Calu3 (cell line): ENCODE measurements around the gene TGM3. TPM values are rescaled to one million over a fixed set of nuclear protein-coding genes. Genes with fewer than 3 reads are reported as not detected.

ENCODE experiments used
- BruUV-seq: library from RNA; stranded (reverse); fragments of 400-500 nt; replicated peaks from 2 replicates; lab custom pipeline; 2021; lab: Mats Ljungman, UMichigan
- CTCF ChIA-PET: fragments of 300-600 bp; sonication (Branson Sonifier 250); formaldehyde crosslinking; loops from one replicate; lab custom pipeline; 2022; ENCODE audit warnings: antibody characterized with exemption; lab: Charles Lee
- DNase-seq: peaks from one replicate; pipeline ENCODE4 v3.0.0; 2022
- H3K27ac Mint-ChIP-seq: one replicate; pipeline ENCODE4 v1.8.0; 2022; ENCODE audit warnings: mixed read lengths; ENCODE audit not compliant: unreplicated experiment
- H3K27me3 Mint-ChIP-seq: one replicate; pipeline ENCODE4 v1.8.0; 2022; ENCODE audit warnings: mixed read lengths; ENCODE audit not compliant: unreplicated experiment
- H3K36me3 Mint-ChIP-seq: one replicate; pipeline ENCODE4 v1.8.0; 2022; ENCODE audit warnings: mild to moderate bottlenecking, moderate library complexity, mixed read lengths; ENCODE audit not compliant: insufficient read depth, unreplicated experiment
- H3K4me1 Mint-ChIP-seq: one replicate; pipeline ENCODE4 v1.8.0; 2022; ENCODE audit warnings: mild to moderate bottlenecking, low read depth, mixed read lengths; ENCODE audit not compliant: unreplicated experiment
- H3K4me3 Mint-ChIP-seq: one replicate; pipeline ENCODE4 v1.8.0; 2022; ENCODE audit warnings: mild to moderate bottlenecking, low read depth, moderate library complexity, mixed read lengths; ENCODE audit not compliant: unreplicated experiment
- H3K9me3 Mint-ChIP-seq: one replicate; pipeline ENCODE4 v1.8.0; 2022; ENCODE audit warnings: low read depth, mixed read lengths; ENCODE audit not compliant: unreplicated experiment
- CTCF ChIP-seq: fragments of 200-600 bp; IDR thresholded peaks from one replicate; pipeline ENCODE4 v1.8.0; 2022; ENCODE audit warnings: antibody characterized with exemption; ENCODE audit not compliant: unreplicated experiment
- intact Hi-C: fragments of 100-400 bp; cut with micrococcal nuclease; formaldehyde crosslinking; loops from one replicate; pipeline ENCODE4 v1.10.0; 2022; ENCODE audit not compliant: unreplicated experiment
- total RNA-seq: library from RNA; stranded (reverse); gene quantifications from 2 replicates; pipeline ENCODE4 v1.2.3, GENCODE V29; 2022

The TGM3 gene
- total RNA-seq, 1 experiment from 2014 or later = not detected

- Mint-ChIP-seq H3K4me1 (no peaks in the 10 kb centered on the region), H3K9me3 (peaks cover 2% of the 10 kb centered on the region), H3K27ac (no peak overlapping the region), H3K4me3 (no peak overlapping the region), H3K27me3 (peaks cover 31% of the 10 kb centered on the region), H3K36me3 (no peaks in the 10 kb centered on the region)
- DNase-seq = no peak
- no TSS peak for BruUV-seq
- CTCF ChIA-PET = interaction anchor here (0.6 kb wide), 1 partner anchor 75 kb away, joined by 3 read pairs; no protein-coding TSS in a partner anchor
- TF ChIP-seq CTCF = no peak
- intact Hi-C loops = no loop called here
These were observed 87.0 kb downstream of the TGM3 start for GRCh38 chr20:2382833-2383232.

GRCh38 chr20:2385026-2385425 lies 89.2 kb downstream of the TGM3 start:
- CTCF ChIA-PET = interaction anchor here (0.6 kb wide), 1 partner anchor 1296 kb away, joined by 5 read pairs; no protein-coding TSS in a partner anchor
- H3K4me3 Mint-ChIP-seq = no peak overlapping the region

GRCh38 chr20:2385496-2385895 lies 89.7 kb downstream of the TGM3 start:
- Mint-ChIP-seq H3K4me3 (no peak overlapping the region), H3K9me3 (peaks cover 2% of the 10 kb centered on the region), H3K36me3 (no peaks in the 10 kb centered on the region), H3K4me1 (no peaks in the 10 kb centered on the region), H3K27ac (no peak overlapping the region), H3K27me3 (peaks cover 44% of the 10 kb centered on the region)
- intact Hi-C loops = no loop called here
- CTCF ChIA-PET = no interaction called here
- TF ChIP-seq CTCF = no peak
- DNase-seq = no peak
- BruUV-seq = no TSS peak

More at GRCh38 chr20:2385026-2385425, 89.2 kb downstream of the TGM3 start:
- no peak for TF ChIP-seq CTCF
- intact Hi-C loops = no loop called here
- no peaks in the 10 kb centered on the region for H3K36me3 Mint-ChIP-seq
- no peak overlapping the region for H3K27ac Mint-ChIP-seq
- no peaks in the 10 kb centered on the region for H3K4me1 Mint-ChIP-seq
- peaks cover 2% of the 10 kb centered on the region for H3K9me3 Mint-ChIP-seq
- BruUV-seq = no TSS peak
- DNase-seq = no peak
- H3K27me3 Mint-ChIP-seq = peaks cover 39% of the 10 kb centered on the region

- no peak for TF ChIP-seq CTCF
- Mint-ChIP-seq H3K4me1 (no peaks in the 10 kb centered on the region), H3K4me3 (no peak overlapping the region), H3K9me3 (peaks cover 2% of the 10 kb centered on the region), H3K27me3 (peaks cover 56% of the 10 kb centered on the region), H3K36me3 (no peaks in the 10 kb centered on the region), H3K27ac (no peak overlapping the region)
- BruUV-seq = no TSS peak
- DNase-seq = no peak
- intact Hi-C loops = no loop called here
- CTCF ChIA-PET = interaction anchor here (0.7 to 1.8 kb wide), 3 partner anchors 69 to 287 kb away, joined by 3 to 8 read pairs (median 4); no protein-coding TSS in a partner anchor
These were observed 90.8 kb downstream of the TGM3 start for GRCh38 chr20:2386516-2387179.
